Gastrocnemius medialis (tissue), 4 donors: Measurements from ENCODE around the gene NUP188. TPM values are rescaled to one million over a fixed set of nuclear protein-coding genes. Genes with fewer than 3 reads are reported as not detected.
"Not testable (repeated sequence)": the region's sequence is repeated elsewhere in the genome, so short reads cannot be mapped to it uniquely, and the experiment has no call there.

Experiments used
- ATAC-seq, 2 donors: fragments of 150-250 bp; one replicate each; pipeline ENCODE4 v1.9.1; 2016
- DNase-seq, 2 donors: peaks; one replicate each; pipeline ENCODE4 v3.0.0-alpha.2; 2019
- H3K27ac ChIP-seq, 4 donors: fragments of 200-600 bp; sonication (generic); 1 replicate in 1 of 4; 2 replicates in 3 of 4; pipeline ENCODE4 v1.5.1; 2016 to 2018; ENCODE audit warnings: mild to moderate bottlenecking in 2 of 4, moderate library complexity in 1 of 4
- H3K27me3 ChIP-seq, 3 donors: fragments of 200-600 bp; sonication (generic) in 2 of 3; 1 replicate in 1 of 3; 2 replicates in 2 of 3; pipeline versions ENCODE4 v1.5.1 to v1.6.0; 2016 to 2019; ENCODE audit warnings: mild to moderate bottlenecking in 1 of 3, moderate library complexity in 1 of 3
- H3K36me3 ChIP-seq, 2 donors: fragments of 200-600 bp; sonication (generic) in 1 of 2; one replicate each; pipeline ENCODE4 v1.5.1; 2017 to 2018
- H3K4me1 ChIP-seq, 2 donors: fragments of 200-600 bp; sonication (generic) in 1 of 2; one replicate each; pipeline ENCODE4 v1.5.1; 2016 to 2017; ENCODE audit warnings: mild to moderate bottlenecking in 2 of 2
- H3K4me3 ChIP-seq, 4 donors: fragments of 200-600 bp; sonication (generic) in 3 of 4; 1 replicate in 1 of 4; 2 replicates in 3 of 4; pipeline ENCODE4 v1.5.1; 2016 to 2019; ENCODE audit warnings: mild to moderate bottlenecking in 2 of 4
- H3K9me3 ChIP-seq, 3 donors: fragments of 200-600 bp; sonication (generic) in 2 of 3; 1 replicate in 1 of 3; 2 replicates in 2 of 3; pipeline ENCODE4 v1.5.1; 2016 to 2019
- POLR2A ChIP-seq, 2 donors: fragments of 450-650 bp; IDR thresholded peaks; one replicate each; pipeline ENCODE4 v1.6.1; 2017; ENCODE audit warnings: antibody characterized with exemption in 2 of 2, mild to moderate bottlenecking in 2 of 2, moderate library complexity in 2 of 2
- in situ Hi-C, 4 donors: fragments of 200-750 bp; cut with MboI; loops; one replicate each; pipeline versions ENCODE4 v1.15.0 to v1.8.0; 2017; ENCODE audit warnings: low sequenced_read_pairs in 4 of 4
- intact Hi-C: fragments of 100-400 bp; cut with DNase I; formaldehyde crosslinking; loops from one replicate; pipeline ENCODE4 v1.15.1; 2023; ENCODE audit warnings: low total_unique reads
- total RNA-seq, 4 donors: library from RNA; depleted of rRNA; stranded (reverse); fragments of >200 nt; gene quantifications; one replicate each; pipeline versions ENCODE4 v1.1.0 to v1.2.3, GENCODE V29; 2016
- TF ChIP-seq, protein P1 (sequence below), 5 experiments: fragments of 450-650 bp in 3 of 5; fragments of 200-600 bp in 2 of 5; sonication (generic) in 2 of 5; IDR thresholded peaks in 4 of 5; conservative IDR thresholded peaks in 1 of 5; 1 replicate in 4 of 5; 2 replicates in 1 of 5; pipeline ENCODE4 v1.5.1; 2016 to 2019; ENCODE audit warnings: antibody characterized with exemption in 5 of 5, mild to moderate bottlenecking in 3 of 5, moderate library complexity in 3 of 5

Gene NUP188
- total RNA-seq, 4 donors from 2014 or later, result 24.7 to 59.7 (median 30.3) TPM

GRCh38 chr9:128945798-128946501, 1.5 kb upstream of the NUP188 start:
- Histone ChIP-seq H3K36me3 (peaks cover 0 to 20% of the 10 kb centered on the region in 2 donors), H3K4me3 (peak overlapping the region in 2 of 4 donors; percentile 96 to 98), H3K9me3 (no peaks in the 10 kb centered on the region), H3K4me1 (peaks cover 18 to 20% of the 10 kb centered on the region in 2 donors), H3K27me3 (no peaks in the 10 kb centered on the region), H3K27ac (peak overlapping the region in 3 of 4 donors; percentile 97 to 100 (median 97))
- no peak for TF ChIP-seq POLR2A (IDR thresholded peaks at IDR 0.05)
- TF ChIP-seq, protein P1, sequence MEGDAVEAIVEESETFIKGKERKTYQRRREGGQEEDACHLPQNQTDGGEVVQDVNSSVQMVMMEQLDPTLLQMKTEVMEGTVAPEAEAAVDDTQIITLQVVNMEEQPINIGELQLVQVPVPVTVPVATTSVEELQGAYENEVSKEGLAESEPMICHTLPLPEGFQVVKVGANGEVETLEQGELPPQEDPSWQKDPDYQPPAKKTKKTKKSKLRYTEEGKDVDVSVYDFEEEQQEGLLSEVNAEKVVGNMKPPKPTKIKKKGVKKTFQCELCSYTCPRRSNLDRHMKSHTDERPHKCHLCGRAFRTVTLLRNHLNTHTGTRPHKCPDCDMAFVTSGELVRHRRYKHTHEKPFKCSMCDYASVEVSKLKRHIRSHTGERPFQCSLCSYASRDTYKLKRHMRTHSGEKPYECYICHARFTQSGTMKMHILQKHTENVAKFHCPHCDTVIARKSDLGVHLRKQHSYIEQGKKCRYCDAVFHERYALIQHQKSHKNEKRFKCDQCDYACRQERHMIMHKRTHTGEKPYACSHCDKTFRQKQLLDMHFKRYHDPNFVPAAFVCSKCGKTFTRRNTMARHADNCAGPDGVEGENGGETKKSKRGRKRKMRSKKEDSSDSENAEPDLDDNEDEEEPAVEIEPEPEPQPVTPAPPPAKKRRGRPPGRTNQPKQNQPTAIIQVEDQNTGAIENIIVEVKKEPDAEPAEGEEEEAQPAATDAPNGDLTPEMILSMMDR (IDR thresholded peaks at IDR 0.05 in 4 of 5, conservative IDR thresholded peaks at IDR 0.05 in 1 of 5), result no peak
- DNase-seq (no peak), ATAC-seq (no peak)
- intact Hi-C loops, result loop anchor here (2.0 to 5.0 kb wide), 2 partner anchors 63 to 91 kb away; partner anchors contain the start of genes LRRC8A and MIGA2
- in situ Hi-C loops, result no loop called here

- Histone ChIP-seq H3K4me1 (peaks cover 18 to 20% of the 10 kb centered on the region in 2 donors), H3K36me3 (peaks cover 0 to 23% of the 10 kb centered on the region in 2 donors), H3K9me3 (no peaks in the 10 kb centered on the region), H3K27me3 (no peaks in the 10 kb centered on the region), H3K4me3 (peak overlapping the region; percentile 67 to 98 (median 94)), H3K27ac (peak overlapping the region; percentile 88 to 100 (median 97))
- ATAC-seq, result peak in 1 of 2 donors; percentile 34
- DNase-seq, result peak in 1 of 2 donors; percentile 28
- in situ Hi-C loops, result no loop called here
- intact Hi-C loops, result loop anchor here (2.0 to 5.0 kb wide), 2 partner anchors 64 to 91 kb away; partner anchors contain the start of genes LRRC8A and MIGA2
- no peak for TF ChIP-seq POLR2A (IDR thresholded peaks at IDR 0.05)
- TF ChIP-seq, protein P1 (IDR thresholded peaks at IDR 0.05 in 4 of 5, conservative IDR thresholded peaks at IDR 0.05 in 1 of 5), result no peak
Measured at GRCh38 chr9:128946571-128947276, 775 bp upstream of the NUP188 start.

DNA sequence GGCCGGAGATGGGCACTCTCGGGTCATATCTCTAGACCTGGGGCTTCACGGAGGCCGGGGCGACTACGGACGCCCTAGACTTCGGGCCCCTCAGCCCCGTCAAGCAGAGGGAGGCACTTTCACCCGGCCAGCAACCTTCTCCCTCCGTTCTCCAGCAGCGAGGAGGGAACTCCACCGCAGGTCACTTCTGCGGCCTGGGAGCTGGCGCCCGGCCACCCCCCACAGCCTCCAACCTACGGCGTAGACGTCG, 297 bp upstream of the NUP188 start:
- DNase-seq (no peak), ATAC-seq (peak; percentile 25 to 44)
- peaks cover 0 to 27% of the 10 kb centered on the region in 2 donors for H3K36me3 ChIP-seq
- peak overlapping the region; percentile 88 to 100 (median 97) for H3K27ac ChIP-seq
- H3K4me1 ChIP-seq, result peaks cover 18 to 20% of the 10 kb centered on the region in 2 donors
- H3K27me3 ChIP-seq, result no peaks in the 10 kb centered on the region
- peak overlapping the region; percentile 67 to 98 (median 94) for H3K4me3 ChIP-seq
- in situ Hi-C loops (no loop called here), intact Hi-C loops (loop anchor here (2.0 to 5.0 kb wide), 2 partner anchors 64 to 90 kb away; partner anchors contain the start of genes LRRC8A and MIGA2)
- no peak for TF ChIP-seq POLR2A (IDR thresholded peaks at IDR 0.05)
- no peaks in the 10 kb centered on the region for H3K9me3 ChIP-seq

DNA sequence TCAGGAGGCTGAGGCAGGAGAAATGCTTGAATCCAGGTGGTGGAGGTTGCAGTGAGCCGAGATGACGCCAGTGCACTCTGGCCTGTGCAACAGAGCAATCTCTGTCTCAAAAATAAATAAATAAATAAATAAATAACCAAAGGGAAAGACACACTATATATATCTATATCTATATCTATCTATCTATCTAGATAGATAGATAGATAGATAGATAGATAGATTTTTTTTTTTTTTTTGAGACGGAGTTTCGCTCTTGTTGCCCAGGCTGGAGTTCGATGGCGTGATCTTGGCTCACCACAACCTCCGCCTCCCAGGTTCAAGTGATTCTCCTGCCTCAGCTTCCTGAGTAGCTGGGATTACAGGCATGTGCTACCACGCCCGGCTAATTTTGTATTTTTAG, 13.9 kb downstream of the NUP188 start:
- H3K4me1 ChIP-seq, H3K4me3 ChIP-seq, DNase-seq, H3K27ac ChIP-seq, in situ Hi-C loops, ATAC-seq, H3K27me3 ChIP-seq, H3K9me3 ChIP-seq: not testable (repeated sequence)
- intact Hi-C loops, result loop anchor here (10.0 kb wide), 1 partner anchor 387 kb away; no protein-coding TSS in a partner anchor
- peaks cover 3 to 57% of the 10 kb centered on the region in 2 donors for H3K36me3 ChIP-seq

DNA sequence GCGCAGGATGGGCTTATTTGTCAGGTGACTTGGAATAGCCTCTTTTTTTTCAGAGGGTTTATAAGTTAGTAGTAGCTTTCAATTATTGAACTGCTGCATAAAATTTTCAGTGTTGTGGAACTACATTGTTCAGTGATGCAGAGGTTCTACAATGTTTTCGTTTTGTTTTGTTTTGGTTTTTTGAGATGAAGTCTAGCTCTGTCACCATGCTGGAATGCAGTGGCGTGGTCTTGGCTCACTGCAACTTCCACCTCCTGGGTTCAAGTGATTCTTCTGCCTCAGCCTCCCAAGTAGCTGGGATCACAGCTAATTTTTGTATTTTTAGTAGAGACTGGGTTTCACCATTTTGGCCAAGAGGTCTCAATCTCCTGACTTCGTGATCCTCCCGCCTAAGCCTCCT, 22.0 kb downstream of the NUP188 start:
- no peak overlapping the region for H3K27ac ChIP-seq
- in situ Hi-C loops, result no loop called here
- no peak overlapping the region for H3K4me3 ChIP-seq
- H3K9me3 ChIP-seq, result no peaks in the 10 kb centered on the region
- DNase-seq (no peak), ATAC-seq (no peak)
- TF ChIP-seq, protein P1 (IDR thresholded peaks at IDR 0.05 in 4 of 5, conservative IDR thresholded peaks at IDR 0.05 in 1 of 5), result no peak
- TF ChIP-seq POLR2A (IDR thresholded peaks at IDR 0.05), result no peak
- no peaks in the 10 kb centered on the region for H3K4me1 ChIP-seq
- H3K27me3 ChIP-seq, result no peaks in the 10 kb centered on the region
- intact Hi-C loops, result loop anchor here (10.0 kb wide), 1 partner anchor 395 kb away; no protein-coding TSS in a partner anchor
- H3K36me3 ChIP-seq, result peaks cover 0 to 70% of the 10 kb centered on the region in 2 donors
